GM18870 (cell line): ENCODE measurements around the gene HECA.
"Not testable (repeated sequence)": the region's sequence is repeated elsewhere in the genome, so short reads cannot be mapped to it uniquely, and the experiment has no call there.

Experiments used
- ATAC-seq: cut with Tn5 transposase; IDR thresholded peaks from one replicate; pipeline ENCODE4 v1.9.1; 2021; ENCODE audit warnings: moderate library complexity; ENCODE audit not compliant: unreplicated experiment

Gene HECA

DNA sequence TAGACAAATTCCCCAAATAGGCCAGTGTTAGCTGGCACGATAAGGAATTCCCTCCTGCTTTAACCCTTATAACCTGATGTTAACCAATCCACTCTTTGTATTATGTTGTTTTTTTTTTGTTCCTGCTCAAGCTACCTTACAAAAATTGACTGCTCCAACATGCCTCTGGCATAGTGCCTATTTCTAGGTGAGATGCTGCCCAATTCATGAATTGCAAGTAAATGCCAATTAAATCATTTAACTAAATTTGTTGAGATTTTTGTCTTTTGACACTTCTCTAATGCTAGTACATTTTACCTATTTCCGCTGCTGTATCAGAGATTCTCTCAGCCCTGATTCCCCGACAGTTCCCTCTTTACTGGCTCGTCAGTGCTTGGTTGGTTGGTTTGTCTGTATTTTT is 66.5 kb downstream of the HECA start:
- ATAC-seq, result no peak

DNA sequence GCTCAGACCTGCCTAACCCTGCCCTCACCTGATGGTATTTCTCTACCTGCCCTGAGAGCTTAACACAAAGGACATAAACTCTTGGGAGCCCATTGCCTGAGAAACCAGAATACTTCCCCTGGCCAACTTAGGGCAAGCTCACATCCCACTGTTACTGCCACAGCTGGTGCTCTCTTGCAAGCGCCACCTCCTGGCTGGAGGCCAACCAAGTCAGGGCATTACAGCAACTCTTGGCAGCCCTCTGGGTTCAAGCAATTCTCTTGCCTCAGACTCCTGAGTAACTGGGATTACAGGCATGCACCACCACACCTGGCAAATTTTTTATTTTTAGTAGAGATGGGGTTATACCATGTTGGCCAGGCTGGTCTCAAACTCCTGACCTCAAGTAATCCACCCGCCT is 70.1 kb downstream of the HECA start:
- ATAC-seq, result no peak

DNA sequence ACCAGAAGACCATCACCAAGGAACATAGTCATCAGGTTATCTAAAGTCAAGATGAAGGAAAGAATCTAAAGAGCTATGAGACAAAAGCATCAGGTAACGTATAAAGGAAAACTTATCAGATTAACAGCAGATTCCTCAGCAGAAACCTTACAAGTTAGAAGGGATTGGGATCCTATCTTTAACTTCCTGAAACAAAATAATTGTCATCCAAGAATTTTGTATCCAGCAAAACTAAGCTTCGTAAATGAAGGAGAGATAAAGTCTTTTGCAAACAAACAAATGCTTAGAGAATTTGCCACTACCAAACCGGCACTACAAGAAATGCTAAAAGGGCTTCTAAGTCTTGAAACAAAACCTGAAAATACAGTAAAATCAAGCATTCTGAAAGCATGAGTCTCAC is 71.0 kb downstream of the HECA start:
- ATAC-seq, result no peak

DNA sequence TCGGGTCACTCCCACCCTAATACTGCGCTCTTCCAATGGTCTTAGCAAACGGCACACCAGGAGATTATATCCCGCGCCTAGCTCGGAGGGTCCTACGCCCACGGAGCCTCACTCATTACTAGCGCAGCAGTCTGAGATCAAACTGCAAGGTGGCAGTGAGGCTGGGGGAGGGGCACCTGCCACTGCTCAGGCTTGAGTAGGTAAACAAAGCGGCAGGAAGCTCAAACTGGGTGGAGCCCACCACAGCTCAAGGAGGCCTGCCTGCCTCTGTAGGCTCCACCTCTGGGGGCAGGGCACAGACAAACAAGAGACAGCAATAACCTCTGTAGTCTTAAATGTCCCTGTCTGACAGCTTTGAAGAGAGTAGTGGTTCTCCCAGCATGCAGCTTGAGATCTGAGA is 75.9 kb downstream of the HECA start:
- ATAC-seq, result not testable (repeated sequence)

DNA sequence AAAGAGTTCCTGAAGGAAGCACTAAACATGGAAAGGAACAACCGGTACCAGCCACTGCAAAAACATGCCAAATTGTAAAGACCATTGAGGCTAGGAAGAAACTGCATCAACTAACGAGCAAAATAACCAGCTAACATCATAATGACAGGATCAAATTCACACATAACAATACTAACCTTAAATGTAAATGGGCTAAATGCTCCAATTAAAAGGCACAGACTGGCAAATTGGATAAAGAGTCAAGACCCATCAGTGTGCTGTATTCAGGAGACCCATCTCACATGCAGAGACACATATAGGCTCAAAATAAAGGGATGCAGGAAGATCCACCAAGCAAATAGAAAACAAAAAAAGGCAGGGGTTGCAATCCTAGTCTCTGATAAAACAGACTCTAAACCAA is 77.6 kb downstream of the HECA start:
- ATAC-seq, result not testable (repeated sequence)

DNA sequence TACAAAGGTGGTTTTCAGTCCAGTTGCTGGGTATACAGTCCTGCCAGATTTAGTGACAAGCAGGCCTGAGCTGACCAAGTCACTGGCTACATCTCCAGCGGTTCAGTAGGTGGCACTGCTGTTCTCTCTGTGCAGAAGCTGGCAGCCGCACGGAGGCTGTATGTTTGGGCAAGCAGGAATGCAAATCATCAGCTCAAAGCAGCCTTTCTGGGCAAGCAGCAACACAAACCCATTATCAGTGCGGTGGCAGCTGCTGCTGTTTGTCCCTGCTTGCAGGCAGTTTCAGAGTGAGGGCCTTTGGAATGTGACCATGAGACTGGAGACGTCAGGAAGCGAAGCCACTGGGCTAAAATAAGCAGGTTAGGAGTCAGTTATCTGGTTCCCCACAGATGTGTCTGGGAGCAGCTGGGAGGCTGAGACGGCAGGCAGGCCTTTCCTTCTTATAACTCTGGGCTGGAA is 84.4 kb downstream of the HECA start:
- peak; percentile 100 for ATAC-seq

DNA sequence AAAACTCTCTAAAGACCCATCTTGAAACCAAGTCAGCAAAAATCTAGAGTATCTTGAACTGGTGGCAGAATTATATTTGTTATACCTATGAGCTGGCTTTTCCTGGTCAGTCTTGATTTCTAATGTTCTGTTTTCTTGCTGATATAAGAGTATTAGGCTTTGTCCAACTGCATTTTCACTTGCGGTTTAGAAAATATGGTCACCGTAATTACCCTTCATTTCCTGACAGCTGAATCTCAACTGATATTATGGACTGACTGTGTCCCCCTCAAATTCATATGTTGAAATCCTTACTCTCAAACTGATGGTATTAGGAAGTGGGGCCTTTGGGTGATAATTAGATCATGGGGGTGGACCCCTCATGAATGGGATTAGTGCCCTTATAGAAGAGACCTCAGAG is 84.9 kb downstream of the HECA start:
- ATAC-seq, result no peak

DNA sequence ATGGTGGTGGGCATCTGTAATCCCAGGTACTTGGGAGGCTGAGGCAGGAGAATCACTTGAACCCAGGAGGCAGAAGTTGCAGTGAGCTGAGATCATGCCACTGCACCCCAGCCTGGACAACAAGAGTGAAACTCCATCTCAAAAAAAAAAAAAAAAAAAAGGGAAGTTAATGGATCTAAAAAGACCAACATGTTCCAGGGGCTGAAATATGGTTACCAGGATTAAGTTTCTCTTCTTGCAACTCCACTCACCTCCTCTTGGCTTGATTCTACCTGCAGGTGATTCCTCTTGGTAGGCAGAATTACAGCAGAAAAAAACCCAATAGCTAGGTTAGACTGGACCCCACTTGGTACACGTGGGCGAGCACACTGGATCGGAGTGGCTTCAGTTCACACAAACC is 93.5 kb downstream of the HECA start:
- ATAC-seq, result not testable (repeated sequence)
